RWPE1 (cell line): ENCODE data around the gene FUS.

ENCODE experiments used
- CTCF ChIA-PET: fragments of 350-600 bp; sonication (Branson Sonifier 250); formaldehyde crosslinking; extraction: SDS; loops from one replicate; lab custom pipeline; 2021; lab: Yijun Ruan, JAX
- POLR2A ChIA-PET: fragments of 400-600 bp; formaldehyde crosslinking; extraction: SDS; loops from one replicate; lab custom pipeline; 2020; ENCODE audit warnings: antibody characterized with exemption; ENCODE audit not compliant: low non-redundant PET; lab: Yijun Ruan, JAX
- DNase-seq: peaks from one replicate; pipeline ENCODE4 v3.0.0; 2012; ENCODE audit warnings: low spot score
- H3K27ac ChIP-seq: fragments of 450-650 bp; 2 replicates; pipeline ENCODE4 v1.5.1; 2017
- TF ChIP-seq, protein P1 (sequence below): fragments of 450-650 bp; conservative IDR thresholded peaks from 2 replicates; pipeline ENCODE4 v1.5.1; 2017; ENCODE audit warnings: low read depth, mild to moderate bottlenecking

Gene FUS

GRCh38 chr16:31229501-31229900 lies 49.6 kb downstream of the FUS start:
- ChIA-PET CTCF (no interaction called here), POLR2A (no interaction called here)
- no peak for DNase-seq
- TF ChIP-seq, protein P1, sequence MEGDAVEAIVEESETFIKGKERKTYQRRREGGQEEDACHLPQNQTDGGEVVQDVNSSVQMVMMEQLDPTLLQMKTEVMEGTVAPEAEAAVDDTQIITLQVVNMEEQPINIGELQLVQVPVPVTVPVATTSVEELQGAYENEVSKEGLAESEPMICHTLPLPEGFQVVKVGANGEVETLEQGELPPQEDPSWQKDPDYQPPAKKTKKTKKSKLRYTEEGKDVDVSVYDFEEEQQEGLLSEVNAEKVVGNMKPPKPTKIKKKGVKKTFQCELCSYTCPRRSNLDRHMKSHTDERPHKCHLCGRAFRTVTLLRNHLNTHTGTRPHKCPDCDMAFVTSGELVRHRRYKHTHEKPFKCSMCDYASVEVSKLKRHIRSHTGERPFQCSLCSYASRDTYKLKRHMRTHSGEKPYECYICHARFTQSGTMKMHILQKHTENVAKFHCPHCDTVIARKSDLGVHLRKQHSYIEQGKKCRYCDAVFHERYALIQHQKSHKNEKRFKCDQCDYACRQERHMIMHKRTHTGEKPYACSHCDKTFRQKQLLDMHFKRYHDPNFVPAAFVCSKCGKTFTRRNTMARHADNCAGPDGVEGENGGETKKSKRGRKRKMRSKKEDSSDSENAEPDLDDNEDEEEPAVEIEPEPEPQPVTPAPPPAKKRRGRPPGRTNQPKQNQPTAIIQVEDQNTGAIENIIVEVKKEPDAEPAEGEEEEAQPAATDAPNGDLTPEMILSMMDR, result no peak
- no peak overlapping the region for H3K27ac ChIP-seq

DNA sequence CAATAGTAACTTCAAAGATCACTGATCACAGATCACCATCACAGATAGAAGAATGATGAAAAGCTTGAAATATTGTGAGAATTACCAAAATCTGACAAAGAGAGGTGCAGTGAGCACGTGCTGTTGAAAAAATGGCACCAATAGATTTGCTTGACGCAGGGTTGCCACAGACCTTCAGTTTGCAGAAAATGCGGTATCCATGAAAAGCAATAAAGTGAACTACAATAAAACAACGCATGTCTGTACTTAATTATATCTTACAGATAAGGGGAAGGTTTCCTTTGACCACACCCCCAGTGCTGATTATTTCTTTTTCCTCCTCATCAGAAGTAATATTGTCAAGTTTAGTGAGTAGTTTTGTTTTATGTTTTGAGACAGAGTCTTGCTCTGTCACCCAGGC lies 58.1 kb downstream of the FUS start:
- ChIA-PET POLR2A (no interaction called here), CTCF (no interaction called here)
- TF ChIP-seq, protein P1, result no peak
- no peak for DNase-seq
- no peak overlapping the region for H3K27ac ChIP-seq
